Aorta (tissue), 5 donors: ENCODE measurements around the gene OR8B12. TPM values are rescaled to one million over a fixed set of nuclear protein-coding genes. Genes with fewer than 3 reads are reported as not detected.
A peak's percentile ranks its signal among the peaks of the same experiment; 100 is the strongest.
"Not testable (repeated sequence)": the region's sequence is repeated elsewhere in the genome, so short reads cannot be mapped to it uniquely, and the experiment has no call there.

Source experiments
- ATAC-seq: fragments of 200-7000 bp; cut with Tn5 transposase; one replicate; pipeline ENCODE4 v1.9.1; 2022; ENCODE audit warnings: moderate library complexity; ENCODE audit not compliant: low FRiP score
- DNase-seq, 2 donors: peaks; one replicate each; pipeline ENCODE4 v3.0.0-alpha.2; 2020
- H3K27ac ChIP-seq, 2 donors: one replicate each; pipeline ENCODE4 v1.5.1; 2013; ENCODE audit warnings: low read length in 2 of 2, mild to moderate bottlenecking in 2 of 2, moderate library complexity in 2 of 2, control low read depth in 1 of 2, inconsistent platforms in 1 of 2, low read depth in 1 of 2
- H3K27me3 ChIP-seq, 2 donors: one replicate each; pipeline ENCODE4 v1.6.1; 2013; ENCODE audit warnings: control low read depth in 1 of 2, low read length in 1 of 2, mild to moderate bottlenecking in 1 of 2, moderate library complexity in 1 of 2; ENCODE audit not compliant: insufficient read depth in 2 of 2, control insufficient read depth in 1 of 2
- H3K36me3 ChIP-seq, 2 donors: one replicate each; pipeline ENCODE4 v1.6.1; 2013; ENCODE audit warnings: control low read depth in 1 of 2, low read length in 1 of 2, mild to moderate bottlenecking in 1 of 2; ENCODE audit not compliant: insufficient read depth in 2 of 2, control insufficient read depth in 1 of 2
- H3K4me1 ChIP-seq, 2 donors: one replicate each; pipeline ENCODE4 v1.6.1; 2013; ENCODE audit warnings: low read length in 2 of 2, control low read depth in 1 of 2, mild to moderate bottlenecking in 1 of 2, moderate library complexity in 1 of 2; ENCODE audit not compliant: insufficient read depth in 2 of 2, control insufficient read depth in 1 of 2
- H3K4me3 ChIP-seq, 2 donors: one replicate each; pipeline ENCODE4 v1.5.1; 2013; ENCODE audit warnings: low read length in 2 of 2, control low read depth in 1 of 2, mild to moderate bottlenecking in 1 of 2
- H3K9me3 ChIP-seq: one replicate; pipeline ENCODE4 v1.6.1; 2013; ENCODE audit warnings: mild to moderate bottlenecking, low read length; ENCODE audit not compliant: control insufficient read depth
- WGBS, 2 donors: extraction: QIAGEN DNeasy Blood & Tissue Kit; methylation state at CpG; one replicate each; pipeline ENCODE4 v1.1.7; 2013; 5-methylcytosine and 5-hydroxymethylcytosine counted together
- intact Hi-C, 2 donors: fragments of 100-400 bp; cut with DNase I; formaldehyde crosslinking; loops; one replicate each; pipeline versions ENCODE4 v1.14.2 to v1.15.0; 2022
- polyA plus RNA-seq, 2 donors: library from polyadenylated mRNA; stranded (reverse); fragments of 200-250 nt; gene quantifications; one replicate each; pipeline ENCODE4 v1.2.3, GENCODE V29; 2013
- total RNA-seq, 2 donors: library from RNA; stranded (reverse); fragmentation: NEBNext Ultra II Directional; extraction: Animal tissue kit (Norgen Biotek cat#: 25700); gene quantifications; one replicate each; pipeline ENCODE4 v1.2.1, GENCODE V29; 2021
- donor health status: healthy with polysubstance abuse.
- donor health status: Bipolar disorder and iron deficiency.
- donor health status: DM: no; HTN: no; CAD: no.
- donor health status: DM: no; HTN: no; CAD: no.
- donor health status: DM: yes; HTN: yes; CAD: no.

OR8B12 gene
- total and polyA plus RNA-seq, 4 donors: not detected

- H3K4me1 ChIP-seq: no peaks in the 10 kb centered on the region
- H3K27me3 ChIP-seq: peaks cover 0 to 2% of the 10 kb centered on the region in 2 donors
- WGBS, 2 donors: 40 to 67% methylated on average over 6 of the region's 6 CpGs
- peaks cover 2% of the 10 kb centered on the region for H3K9me3 ChIP-seq
- DNase-seq: peak in 1 of 2 donors; percentile 78
- no peak overlapping the region for H3K27ac ChIP-seq
- intact Hi-C loops: no loop called here
- H3K4me3 ChIP-seq: no peak overlapping the region
- ATAC-seq: peak; percentile 78
- H3K36me3 ChIP-seq: no peaks in the 10 kb centered on the region
Observed at GRCh38 chr11:124536520-124536919, 6.9 kb downstream of the OR8B12 start.

- WGBS, 2 donors: 75 to 84% methylated on average over 8 of the region's 8 CpGs
- no peak for ATAC-seq
- DNase-seq: no peak
- H3K27me3 ChIP-seq: peaks cover 0 to 2% of the 10 kb centered on the region in 2 donors
- H3K4me3 ChIP-seq: no peak overlapping the region
- intact Hi-C loops: no loop called here
- H3K36me3 ChIP-seq: no peaks in the 10 kb centered on the region
- H3K27ac ChIP-seq: no peak overlapping the region
- peaks cover 2% of the 10 kb centered on the region for H3K9me3 ChIP-seq
- no peaks in the 10 kb centered on the region for H3K4me1 ChIP-seq
Observed at GRCh38 chr11:124535552-124536232, 7.8 kb downstream of the OR8B12 start.

GRCh38 chr11:124534051-124534450 lies 9.4 kb downstream of the OR8B12 start:
- intact Hi-C loops: no loop called here
- WGBS, 2 donors: 77 to 83% methylated on average over 2 of the region's 2 CpGs

GRCh38 chr11:124533626-124534025 lies 9.8 kb downstream of the OR8B12 start:
- no peaks in the 10 kb centered on the region for H3K36me3 ChIP-seq
- no peak overlapping the region for H3K27ac ChIP-seq
- intact Hi-C loops: no loop called here
- no peaks in the 10 kb centered on the region for H3K4me1 ChIP-seq
- WGBS, 2 donors: 33 to 47% methylated on average over 2 of the region's 2 CpGs
- H3K9me3 ChIP-seq: peaks cover 2% of the 10 kb centered on the region
- no peak overlapping the region for H3K4me3 ChIP-seq
- ATAC-seq (no peak), DNase-seq (no peak)
- H3K27me3 ChIP-seq: peaks cover 0 to 2% of the 10 kb centered on the region in 2 donors

More at GRCh38 chr11:124534051-124534450, 9.4 kb downstream of the OR8B12 start:
- peaks cover 2% of the 10 kb centered on the region for H3K9me3 ChIP-seq
- H3K27me3 ChIP-seq: peaks cover 0 to 2% of the 10 kb centered on the region in 2 donors
- no peak for DNase-seq
- no peak overlapping the region for H3K27ac ChIP-seq
- no peaks in the 10 kb centered on the region for H3K36me3 ChIP-seq
- ATAC-seq: no peak
- no peak overlapping the region for H3K4me3 ChIP-seq
- no peaks in the 10 kb centered on the region for H3K4me1 ChIP-seq

- Histone ChIP-seq H3K9me3 (no peaks in the 10 kb centered on the region), H3K36me3 (no peaks in the 10 kb centered on the region), H3K27me3 (no peaks in the 10 kb centered on the region), H3K4me3 (no peak overlapping the region), H3K4me1 (no peaks in the 10 kb centered on the region), H3K27ac (no peak overlapping the region)
- WGBS, 2 donors: 82 to 84% methylated on average over 1 of the region's 1 CpG
- ATAC-seq (no peak), DNase-seq (no peak)
- intact Hi-C loops: no loop called here
Observed at GRCh38 chr11:124520550-124520854, 23.0 kb downstream of the OR8B12 start.

- no peaks in the 10 kb centered on the region for H3K4me1 ChIP-seq
- no peaks in the 10 kb centered on the region for H3K9me3 ChIP-seq
- no peaks in the 10 kb centered on the region for H3K27me3 ChIP-seq
- no peak for DNase-seq
- WGBS, 2 donors: 25 to 26% methylated on average over 2 of the region's 2 CpGs
- no peak overlapping the region for H3K27ac ChIP-seq
- intact Hi-C loops: no loop called here
- no peaks in the 10 kb centered on the region for H3K36me3 ChIP-seq
- ATAC-seq: no peak
- no peak overlapping the region for H3K4me3 ChIP-seq
Observed at GRCh38 chr11:124519850-124520549, 23.5 kb downstream of the OR8B12 start.

GRCh38 chr11:124518989-124519451 lies 24.4 kb downstream of the OR8B12 start:
- Histone ChIP-seq H3K36me3 (no peaks in the 10 kb centered on the region), H3K4me1 (no peaks in the 10 kb centered on the region), H3K4me3 (no peak overlapping the region), H3K9me3 (no peaks in the 10 kb centered on the region), H3K27me3 (no peaks in the 10 kb centered on the region), H3K27ac (no peak overlapping the region)
- 88 to 90% methylated on average over 3 of the region's 3 CpGs for WGBS, 2 donors
- DNase-seq (peak in 1 of 2 donors; percentile 42), ATAC-seq (no peak)
- intact Hi-C loops: no loop called here

GRCh38 chr11:124517314-124517713 lies 26.1 kb downstream of the OR8B12 start:
- Histone ChIP-seq H3K27me3 (no peaks in the 10 kb centered on the region), H3K36me3 (no peaks in the 10 kb centered on the region), H3K4me1 (no peaks in the 10 kb centered on the region), H3K27ac (no peak overlapping the region), H3K9me3 (no peaks in the 10 kb centered on the region), H3K4me3 (no peak overlapping the region)
- intact Hi-C loops: no loop called here
- WGBS, 2 donors: 82 to 88% methylated on average over 12 of the region's 12 CpGs
- no peak for DNase-seq
- ATAC-seq: no peak

- H3K4me1 ChIP-seq, intact Hi-C loops, H3K36me3 ChIP-seq, H3K27ac ChIP-seq, H3K27me3 ChIP-seq, ATAC-seq, H3K9me3 ChIP-seq, H3K4me3 ChIP-seq: not testable (repeated sequence)
- peak in 1 of 2 donors; percentile 39 for DNase-seq
- WGBS, 2 donors: 93 to 94% methylated on average over 4 of the region's 4 CpGs
Observed at GRCh38 chr11:124514675-124515074, 28.8 kb downstream of the OR8B12 start.
